Activated B cell treated with CpG ODN at 0.5 μM for 24 hours (primary cell): ENCODE data around the gene LDLRAD3. TPM values are rescaled to one million over a fixed set of nuclear protein-coding genes. Genes with fewer than 3 reads are reported as not detected.

ENCODE experiments used
- ATAC-seq: fragments of 200-7000 bp; cut with Tn5 transposase; one replicate; pipeline ENCODE4 v1.10.0; 2021; ENCODE audit warnings: low read depth, mild to moderate bottlenecking, moderate library complexity
- CTCF ChIA-PET: fragments of 350-600 bp; sonication (Branson Sonifier 250); formaldehyde crosslinking; loops from one replicate; lab custom pipeline; 2021; ENCODE audit warnings: antibody characterized with exemption; lab: Charles Lee
- POLR2A ChIA-PET: fragments of 350-600 bp; sonication (Branson Sonifier 250); formaldehyde crosslinking; loops from one replicate; lab custom pipeline; 2021; ENCODE audit warnings: antibody characterized with exemption; lab: Charles Lee
- DNase-seq: peaks from one replicate; pipeline ENCODE4 v3.0.0; 2022
- H3K27ac Mint-ChIP-seq: one replicate; pipeline ENCODE4 v1.8.0; 2020; ENCODE audit warnings: mixed read lengths
- H3K27me3 Mint-ChIP-seq: one replicate; pipeline ENCODE4 v1.8.0; 2021; ENCODE audit warnings: mixed read lengths
- H3K36me3 Mint-ChIP-seq: one replicate; pipeline ENCODE4 v1.8.0; 2021; ENCODE audit warnings: low read depth, mixed read lengths
- H3K4me1 Mint-ChIP-seq: one replicate; pipeline ENCODE4 v1.8.0; 2021; ENCODE audit warnings: mixed read lengths
- H3K4me3 Mint-ChIP-seq: one replicate; pipeline ENCODE4 v1.8.0; 2020; ENCODE audit warnings: mild to moderate bottlenecking, mixed read lengths
- H3K9me3 Mint-ChIP-seq: one replicate; pipeline ENCODE4 v1.8.0; 2020; ENCODE audit warnings: mixed read lengths
- intact Hi-C: fragments of 100-400 bp; cut with micrococcal nuclease; formaldehyde crosslinking; loops from one replicate; pipeline ENCODE4 v1.15.1; 2024
- total RNA-seq: library from RNA; stranded (reverse); gene quantifications from 2 replicates; pipeline ENCODE4 v1.2.3, GENCODE V29; 2022
- TF ChIP-seq, protein P1 (sequence below): fragments of 200-600 bp; IDR thresholded peaks from one replicate; pipeline ENCODE4 v1.8.0; 2022; ENCODE audit warnings: antibody characterized with exemption, mild to moderate bottlenecking

Gene LDLRAD3
- total RNA-seq, 1 donor from 2014 or later, result not detected

- ChIA-PET POLR2A (no interaction called here), CTCF (no interaction called here)
- DNase-seq (no peak), ATAC-seq (no peak)
- intact Hi-C loops, result no loop called here
- Mint-ChIP-seq H3K27me3 (peaks cover 10% of the 10 kb centered on the region), H3K27ac (no peak overlapping the region), H3K4me3 (no peak overlapping the region), H3K9me3 (peaks cover 5% of the 10 kb centered on the region), H3K36me3 (no peaks in the 10 kb centered on the region), H3K4me1 (no peaks in the 10 kb centered on the region)
- TF ChIP-seq, protein P1, sequence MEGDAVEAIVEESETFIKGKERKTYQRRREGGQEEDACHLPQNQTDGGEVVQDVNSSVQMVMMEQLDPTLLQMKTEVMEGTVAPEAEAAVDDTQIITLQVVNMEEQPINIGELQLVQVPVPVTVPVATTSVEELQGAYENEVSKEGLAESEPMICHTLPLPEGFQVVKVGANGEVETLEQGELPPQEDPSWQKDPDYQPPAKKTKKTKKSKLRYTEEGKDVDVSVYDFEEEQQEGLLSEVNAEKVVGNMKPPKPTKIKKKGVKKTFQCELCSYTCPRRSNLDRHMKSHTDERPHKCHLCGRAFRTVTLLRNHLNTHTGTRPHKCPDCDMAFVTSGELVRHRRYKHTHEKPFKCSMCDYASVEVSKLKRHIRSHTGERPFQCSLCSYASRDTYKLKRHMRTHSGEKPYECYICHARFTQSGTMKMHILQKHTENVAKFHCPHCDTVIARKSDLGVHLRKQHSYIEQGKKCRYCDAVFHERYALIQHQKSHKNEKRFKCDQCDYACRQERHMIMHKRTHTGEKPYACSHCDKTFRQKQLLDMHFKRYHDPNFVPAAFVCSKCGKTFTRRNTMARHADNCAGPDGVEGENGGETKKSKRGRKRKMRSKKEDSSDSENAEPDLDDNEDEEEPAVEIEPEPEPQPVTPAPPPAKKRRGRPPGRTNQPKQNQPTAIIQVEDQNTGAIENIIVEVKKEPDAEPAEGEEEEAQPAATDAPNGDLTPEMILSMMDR, result no peak
Observed at GRCh38 chr11:36097219-36097650, 153.4 kb downstream of the LDLRAD3 start.

DNA sequence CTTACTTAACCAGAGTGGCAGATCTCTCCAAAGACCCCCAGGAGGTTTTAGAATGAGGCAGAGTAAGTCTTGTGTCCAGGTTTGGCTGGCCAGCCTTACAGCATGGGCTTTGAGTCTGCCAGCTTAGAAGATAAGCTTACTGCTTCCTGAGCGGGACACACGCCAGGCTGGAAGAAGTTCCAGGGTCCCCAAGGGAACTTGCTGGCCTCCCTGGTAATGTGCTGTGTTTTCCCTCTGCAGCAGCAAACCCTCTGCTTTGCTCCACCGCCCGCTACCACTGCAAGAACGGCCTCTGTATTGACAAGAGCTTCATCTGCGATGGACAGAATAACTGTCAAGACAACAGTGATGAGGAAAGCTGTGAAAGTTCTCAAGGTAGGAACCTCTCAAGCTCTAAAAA lies 154.2 kb downstream of the LDLRAD3 start:
- POLR2A ChIA-PET, result no interaction called here
- no peak overlapping the region for H3K27ac Mint-ChIP-seq

GRCh38 chr11:36098853-36099375 lies 155.1 kb downstream of the LDLRAD3 start:
- DNase-seq (no peak), ATAC-seq (no peak)
- POLR2A ChIA-PET, result no interaction called here
- CTCF ChIA-PET, result no interaction called here
- no peaks in the 10 kb centered on the region for H3K36me3 Mint-ChIP-seq
- TF ChIP-seq, protein P1, result no peak
- H3K9me3 Mint-ChIP-seq, result peaks cover 2% of the 10 kb centered on the region
- H3K27ac Mint-ChIP-seq, result no peak overlapping the region
- no peak overlapping the region for H3K4me3 Mint-ChIP-seq
- no peaks in the 10 kb centered on the region for H3K4me1 Mint-ChIP-seq
- intact Hi-C loops, result no loop called here
- no peaks in the 10 kb centered on the region for H3K27me3 Mint-ChIP-seq

More for the DNA sequence above, 154.2 kb downstream of the LDLRAD3 start:
- intact Hi-C loops, result no loop called here
- Mint-ChIP-seq H3K27me3 (peaks cover 4% of the 10 kb centered on the region), H3K9me3 (peaks cover 5% of the 10 kb centered on the region), H3K36me3 (no peaks in the 10 kb centered on the region), H3K4me1 (no peaks in the 10 kb centered on the region), H3K4me3 (no peak overlapping the region)
- DNase-seq (no peak), ATAC-seq (no peak)
- TF ChIP-seq, protein P1, result no peak
- CTCF ChIA-PET, result no interaction called here

DNA sequence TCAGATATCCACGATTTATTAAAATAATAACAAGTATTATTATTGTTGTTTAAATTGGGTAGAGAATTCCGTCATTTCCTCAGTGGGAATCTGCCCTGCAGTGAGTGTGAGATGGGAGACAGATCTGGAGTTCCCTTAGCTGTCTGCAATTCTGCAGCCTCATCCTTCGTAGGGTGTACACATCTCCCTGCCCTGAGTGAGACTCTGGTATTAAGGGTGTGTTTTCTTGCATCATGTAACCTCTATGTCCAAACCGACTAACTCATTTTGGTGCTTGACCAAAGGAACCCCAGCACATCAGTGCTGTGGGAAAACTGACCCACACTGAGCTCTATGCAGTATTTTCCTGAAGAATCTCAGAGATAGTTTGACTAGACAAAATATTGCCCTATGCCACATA lies 157.6 kb downstream of the LDLRAD3 start:
- POLR2A ChIA-PET, result no interaction called here
- TF ChIP-seq, protein P1, result no peak
- Mint-ChIP-seq H3K27me3 (no peaks in the 10 kb centered on the region), H3K27ac (no peak overlapping the region), H3K36me3 (no peaks in the 10 kb centered on the region), H3K4me3 (no peak overlapping the region), H3K9me3 (no peaks in the 10 kb centered on the region), H3K4me1 (no peaks in the 10 kb centered on the region)
- intact Hi-C loops, result no loop called here
- DNase-seq (no peak), ATAC-seq (no peak)
- CTCF ChIA-PET, result no interaction called here

DNA sequence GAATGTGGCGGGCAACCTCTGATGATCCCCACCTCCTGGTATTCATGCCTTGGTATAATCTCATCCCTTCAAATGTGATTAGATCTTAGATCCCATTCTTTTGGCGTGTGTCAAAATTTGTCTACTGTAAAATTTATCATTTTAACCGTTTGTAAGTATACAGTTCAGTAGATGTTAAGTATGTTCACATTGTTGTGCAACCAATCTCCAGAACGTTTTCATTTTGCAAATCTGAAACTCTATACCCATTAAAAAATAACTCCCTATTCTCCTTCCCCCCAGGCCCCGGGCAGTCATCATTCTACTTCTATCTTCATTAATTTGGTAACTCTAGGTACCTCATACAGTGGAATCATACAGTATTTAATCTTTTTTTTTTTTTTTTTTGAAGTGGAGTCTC lies 159.0 kb downstream of the LDLRAD3 start:
- intact Hi-C loops, result no loop called here
- TF ChIP-seq, protein P1, result no peak
- Mint-ChIP-seq H3K27me3 (no peaks in the 10 kb centered on the region), H3K4me3 (no peak overlapping the region), H3K9me3 (no peaks in the 10 kb centered on the region), H3K4me1 (no peaks in the 10 kb centered on the region), H3K36me3 (no peaks in the 10 kb centered on the region), H3K27ac (no peak overlapping the region)
- ChIA-PET CTCF (no interaction called here), POLR2A (no interaction called here)
- no peak for ATAC-seq
- DNase-seq, result no peak
